GM23338 (cell line): ENCODE results near the gene ALDH3B1. TPM values are rescaled to one million over a fixed set of nuclear protein-coding genes. Genes with fewer than 3 reads are reported as not detected.

Source experiments
- ATAC-seq: fragments of 200-7000 bp; cut with Tn5 transposase; 3 replicates; pipeline ENCODE4 v1.9.1; 2020
- DNase-seq: peaks from one replicate; pipeline ENCODE4 v3.0.0-alpha.2; 2015; ENCODE audit warnings: low spot score
- H2AFZ ChIP-seq: fragments of 200-600 bp; sonication (generic); 2 replicates; pipeline ENCODE4 v1.8.0; 2016; ENCODE audit warnings: antibody characterized with exemption, mild to moderate bottlenecking, moderate library complexity
- H3F3A ChIP-seq: fragments of 200-600 bp; sonication (generic); replicated peaks from 2 replicates; pipeline ENCODE4 v1.8.0; 2017; ENCODE audit warnings: antibody characterized with exemption, mixed run types, low read depth
- H3K27ac ChIP-seq: fragments of 200-600 bp; sonication (generic); 2 replicates; pipeline ENCODE4 v1.6.1; 2016; ENCODE audit warnings: low read depth
- H3K27me3 ChIP-seq: fragments of 200-600 bp; sonication (generic); 2 replicates; pipeline ENCODE4 v1.8.0; 2016; ENCODE audit warnings: mild to moderate bottlenecking, mixed run types, moderate library complexity; ENCODE audit not compliant: insufficient read depth
- H3K36me3 ChIP-seq: fragments of 200-600 bp; sonication (generic); 2 replicates; pipeline ENCODE4 v1.8.0; 2016; ENCODE audit warnings: mild to moderate bottlenecking; ENCODE audit not compliant: insufficient read depth
- H3K4me1 ChIP-seq: fragments of 200-600 bp; sonication (generic); 2 replicates; pipeline ENCODE4 v1.8.0; 2016; ENCODE audit warnings: mild to moderate bottlenecking, moderate library complexity; ENCODE audit not compliant: insufficient read depth
- H3K4me2 ChIP-seq: fragments of 200-600 bp; sonication (generic); 2 replicates; pipeline ENCODE4 v1.7.1; 2017; ENCODE audit warnings: mixed run types
- H3K4me3 ChIP-seq: fragments of 200-600 bp; sonication (generic); 2 replicates; pipeline ENCODE4 v1.6.1; 2016; ENCODE audit warnings: mixed run types
- H3K79me2 ChIP-seq: fragments of 200-600 bp; sonication (generic); replicated peaks from 2 replicates; pipeline ENCODE4 v1.8.0; 2017; ENCODE audit warnings: mild to moderate bottlenecking; ENCODE audit not compliant: insufficient read depth
- H3K9me2 ChIP-seq: fragments of 200-600 bp; sonication (generic); 2 replicates; pipeline ENCODE4 v1.8.0; 2017; ENCODE audit not compliant: insufficient read depth
- H4K20me1 ChIP-seq: fragments of 200-600 bp; sonication (generic); replicated peaks from 2 replicates; pipeline ENCODE4 v1.8.0; 2017; ENCODE audit warnings: mild to moderate bottlenecking; ENCODE audit not compliant: insufficient read depth
- H3K27ac Mint-ChIP-seq: 2 replicates; pipeline ENCODE4 v1.8.0; 2020; ENCODE audit warnings: inconsistent platforms, mild to moderate bottlenecking, moderate library complexity, mixed read lengths
- H3K27me3 Mint-ChIP-seq: 3 replicates; pipeline ENCODE4 v1.8.0; 2022; ENCODE audit warnings: low read depth, mild to moderate bottlenecking, moderate library complexity, mixed read lengths, inconsistent platforms; ENCODE audit not compliant: insufficient read depth, poor library complexity
- H3K36me3 Mint-ChIP-seq: 3 replicates; pipeline ENCODE4 v1.8.0; 2021; ENCODE audit warnings: low read depth, mild to moderate bottlenecking, inconsistent platforms, moderate library complexity, mixed read lengths
- H3K4me1 Mint-ChIP-seq: 3 replicates; pipeline ENCODE4 v1.8.0; 2020; ENCODE audit warnings: mild to moderate bottlenecking, inconsistent platforms, mixed read lengths
- H3K4me3 Mint-ChIP-seq: 3 replicates; pipeline ENCODE4 v1.8.0; 2021; ENCODE audit warnings: moderate library complexity, mild to moderate bottlenecking, inconsistent platforms, mixed read lengths
- H3K9me3 Mint-ChIP-seq: 3 replicates; pipeline ENCODE4 v1.8.0; 2020; ENCODE audit warnings: moderate library complexity, mild to moderate bottlenecking, inconsistent platforms, mixed read lengths
- CREB1 ChIP-seq: fragments of 250-450 bp; sonication (Bioruptor Pico); IDR thresholded peaks from 2 replicates; pipeline ENCODE4 v1.5.0; 2020; ENCODE audit warnings: low read depth, mild to moderate bottlenecking, moderate library complexity
- CTCF ChIP-seq, 2 experiments: fragments of 200-600 bp in 1 of 2; sonication (generic) in 1 of 2; conservative IDR thresholded peaks; 2 replicates each; pipeline versions ENCODE4 v1.5.1 to v1.6.1; 2016 to 2017; ENCODE audit warnings: antibody characterized with exemption in 2 of 2, low read depth in 2 of 2, mild to moderate bottlenecking in 2 of 2, moderate library complexity in 1 of 2
- ETS1 ChIP-seq: IDR thresholded peaks from 2 replicates; pipeline ENCODE4 v1.6.1; 2016; ENCODE audit warnings: antibody characterized with exemption
- EZH2 ChIP-seq: fragments of 200-600 bp; sonication (generic); IDR thresholded peaks from one replicate; pipeline ENCODE4 v1.8.0; 2017; ENCODE audit warnings: antibody characterized with exemption, mild to moderate bottlenecking, low read depth; ENCODE audit not compliant: unreplicated experiment
- EZH2phosphoT487 ChIP-seq: fragments of 200-600 bp; sonication (generic); IDR thresholded peaks from one replicate; pipeline ENCODE4 v1.8.1; 2018; ENCODE audit warnings: antibody characterized with exemption; ENCODE audit not compliant: unreplicated experiment
- JUNB ChIP-seq: IDR thresholded peaks from one replicate; pipeline ENCODE4 v1.6.1; 2016; ENCODE audit warnings: antibody characterized with exemption; ENCODE audit not compliant: unreplicated experiment
- REST ChIP-seq: IDR thresholded peaks from one replicate; pipeline ENCODE4 v1.6.1; 2018; ENCODE audit warnings: antibody characterized with exemption; ENCODE audit not compliant: unreplicated experiment
- STAT1 ChIP-seq: IDR thresholded peaks from one replicate; pipeline ENCODE4 v1.6.1; 2016; ENCODE audit warnings: antibody characterized with exemption; ENCODE audit not compliant: unreplicated experiment
- ZNF114 ChIP-seq: fragments of 250-450 bp; sonication (Bioruptor Pico); IDR thresholded peaks from 2 replicates; pipeline ENCODE4 v1.5.0; 2020; ENCODE audit warnings: mild to moderate bottlenecking, moderate library complexity
- ZNF331 ChIP-seq: fragments of 250-450 bp; sonication (Bioruptor Pico); IDR thresholded peaks from 2 replicates; pipeline ENCODE4 v1.5.0; 2020; ENCODE audit warnings: low read depth, mild to moderate bottlenecking, moderate library complexity
- ZNF462 ChIP-seq: fragments of 250-450 bp; sonication (Bioruptor Pico); IDR thresholded peaks from 2 replicates; pipeline ENCODE4 v1.5.0; 2020; ENCODE audit warnings: mild to moderate bottlenecking, moderate library complexity
- polyA plus RNA-seq: library from polyadenylated mRNA; unstranded; fragments of >200 nt; fragmentation: Nextera tagmentation; extraction: Ambion mirVana; gene quantifications from 2 replicates; pipeline ENCODE4 v1.2.1, GENCODE V29; 2016
- total RNA-seq: library from RNA; depleted of rRNA; stranded (reverse); fragments of >200 nt; shearing (Covaris generic); gene quantifications from 2 replicates; pipeline ENCODE4 v1.2.3, GENCODE V29; 2014

The ALDH3B1 gene
- total and polyA plus RNA-seq, 2 experiments from 2014 or later: 0.52 TPM; not detected in 1

- Histone ChIP-seq H3K79me2 (no peaks in the 10 kb centered on the region), H3K27ac (0 out of 2 replicates have a peak overlapping the region, but pooled peaks have one; percentile 50), H3K27me3 (no peaks in the 10 kb centered on the region), H3K4me2 (peak overlapping the region; percentile 90), H3K9me2 (no peaks in the 10 kb centered on the region), H4K20me1 (no peaks in the 10 kb centered on the region), H2AFZ (peak overlapping the region; percentile 23), H3F3A (peaks cover 10% of the 10 kb centered on the region; the same call in 1 of the 2 replicates), H3K36me3 (no peaks in the 10 kb centered on the region), H3K4me3 (peak overlapping the region; percentile 26), H3K4me1 (peaks cover 18% of the 10 kb centered on the region)
- TF ChIP-seq EZH2phosphoT487 (no peak), CREB1 (CRISPR knock-in tag) (no peak), ZNF114 (CRISPR knock-in tag) (no peak), ETS1 (no peak), REST (no peak), ZNF462 (CRISPR knock-in tag) (no peak), JUNB (no peak), CTCF (conservative IDR thresholded peaks at IDR 0.05; ENCODE audit: low read depth in 2 of 2) (no peak), EZH2 (no peak), ZNF331 (CRISPR knock-in tag) (no peak), STAT1 (no peak)
- ATAC-seq (peak; percentile 19), DNase-seq (peak; percentile 75)
- Mint-ChIP-seq H3K27ac (peak overlapping the region; percentile 52; the same call in 1 of the 2 replicates), H3K4me3 (peak overlapping the region; percentile 55), H3K27me3 (peaks cover 12% of the 10 kb centered on the region), H3K4me1 (peaks cover 7% of the 10 kb centered on the region), H3K9me3 (no peaks in the 10 kb centered on the region), H3K36me3 (peaks cover under 1% of the 10 kb centered on the region; the same call in 1 of the 3 replicates)
These were observed 30.2 kb downstream of the ALDH3B1 start for GRCh38 chr11:68040101-68040956.
